ENCODE measurements around the gene GINM1. TPM values are rescaled to one million over a fixed set of nuclear protein-coding genes. Genes with fewer than 3 reads are reported as not detected.

The GINM1 gene
- total and polyA plus RNA-seq, 7 experiments from 2014 or later, result 14.4 to 27.3 (median 20.7) TPM

GRCh38 chr6:149563203-149563927 lies 2.8 kb upstream of the GINM1 start:
- Histone ChIP-seq H3K4me1 (ENCODE audit: control insufficient read depth in 2 of 2, insufficient read depth in 2 of 2, low read length in 2 of 2) (peaks cover 0 to 6% of the 10 kb centered on the region in 2 donors), H3K4me3 (ENCODE audit: low read length) (no peak overlapping the region), H3K27ac (ENCODE audit: low read depth, low read length) (no peak overlapping the region), H3K36me3 (ENCODE audit: control insufficient read depth in 2 of 3, insufficient read depth in 3 of 3, low read length in 3 of 3) (peaks cover 0 to 8% (median 0%) of the 10 kb centered on the region in 3 experiments), H3K27me3 (ENCODE audit: control insufficient read depth in 2 of 2, insufficient read depth in 2 of 2, low read length in 2 of 2) (no peaks in the 10 kb centered on the region), H3K9me3 (ENCODE audit: control insufficient read depth in 2 of 3, low read length in 3 of 3) (no peaks in the 10 kb centered on the region)
- DNase-seq (no peak), ATAC-seq (no peak)
- Mint-ChIP-seq H3K9me3 (peaks cover 0 to 1% (median 0%) of the 10 kb centered on the region in 11 donors), H3K36me3 (no peaks in the 10 kb centered on the region), H3K27me3 (peaks cover 0 to 25% (median 0%) of the 10 kb centered on the region in 5 donors), H3K4me3 (peak overlapping the region in 1 of 10 donors; percentile 32), H3K4me1 (peaks cover 3 to 26% (median 16%) of the 10 kb centered on the region in 7 donors), H3K27ac (peak overlapping the region in 1 of 9 donors; percentile 7)
- intact Hi-C loops (cut with micrococcal nuclease), result no loop called here
- CTCF ChIA-PET, result interaction anchor here (0.5 to 2.1 kb wide), 5 partner anchors 17 to 128 kb away, joined by 3 to 10 read pairs (median 3); partner anchors contain the start of gene PPIL4
- POLR2A ChIA-PET, result interaction anchor here (0.5 to 1.2 kb wide), 3 partner anchors 18 to 153 kb away, joined by 3 to 8 read pairs (median 3); partner anchors contain the start of gene PPIL4

- Histone ChIP-seq H3K4me3 (ENCODE audit: low read length) (no peak overlapping the region), H3K9me3 (ENCODE audit: control insufficient read depth in 2 of 3, low read length in 3 of 3) (no peaks in the 10 kb centered on the region), H3K27ac (ENCODE audit: low read depth, low read length) (no peak overlapping the region), H3K36me3 (ENCODE audit: control insufficient read depth in 2 of 3, insufficient read depth in 3 of 3, low read length in 3 of 3) (peaks cover 0 to 8% (median 0%) of the 10 kb centered on the region in 3 experiments), H3K4me1 (ENCODE audit: control insufficient read depth in 2 of 2, insufficient read depth in 2 of 2, low read length in 2 of 2) (peaks cover 0 to 6% of the 10 kb centered on the region in 2 donors), H3K27me3 (ENCODE audit: control insufficient read depth in 2 of 2, insufficient read depth in 2 of 2, low read length in 2 of 2) (no peaks in the 10 kb centered on the region)
- Mint-ChIP-seq H3K4me3 (peak overlapping the region in 1 of 10 donors; percentile 33), H3K27ac (peak overlapping the region in 2 of 9 donors; percentile 7 to 45), H3K4me1 (peaks cover 3 to 28% (median 18%) of the 10 kb centered on the region in 7 donors), H3K36me3 (no peaks in the 10 kb centered on the region), H3K27me3 (peaks cover 0 to 22% (median 0%) of the 10 kb centered on the region in 5 donors), H3K9me3 (peaks cover 0 to 1% (median 0%) of the 10 kb centered on the region in 11 donors)
- ChIA-PET CTCF (interaction anchor here (2.1 kb wide), 1 partner anchor 17 kb away, joined by 10 read pairs; the partner anchor contains the start of gene PPIL4), POLR2A (interaction anchor here (0.6 to 2.2 kb wide), 3 partner anchors 16 to 152 kb away, joined by 3 to 8 read pairs (median 7); partner anchors contain the start of gene PPIL4)
- ATAC-seq (no peak), DNase-seq (no peak)
- intact Hi-C loops (cut with micrococcal nuclease), result loop anchor here in 1 of 2 donors (2.0 kb wide), 1 partner anchor 79 kb away; the partner anchor contains the start of gene ZC3H12D
These were observed 2.2 kb upstream of the GINM1 start for GRCh38 chr6:149563928-149564325.

- Histone ChIP-seq H3K36me3 (ENCODE audit: control insufficient read depth in 2 of 3, insufficient read depth in 3 of 3, low read length in 3 of 3) (peaks cover 0 to 8% (median 0%) of the 10 kb centered on the region in 3 experiments), H3K9me3 (ENCODE audit: control insufficient read depth in 2 of 3, low read length in 3 of 3) (no peaks in the 10 kb centered on the region), H3K27me3 (ENCODE audit: control insufficient read depth in 2 of 2, insufficient read depth in 2 of 2, low read length in 2 of 2) (no peaks in the 10 kb centered on the region), H3K27ac (ENCODE audit: low read depth, low read length) (peak overlapping the region; percentile 95), H3K4me1 (ENCODE audit: control insufficient read depth in 2 of 2, insufficient read depth in 2 of 2, low read length in 2 of 2) (peaks cover 0 to 6% of the 10 kb centered on the region in 2 donors), H3K4me3 (ENCODE audit: low read length) (peak overlapping the region; percentile 89)
- Mint-ChIP-seq H3K4me1 (peaks cover 5 to 39% (median 24%) of the 10 kb centered on the region in 7 donors), H3K36me3 (no peaks in the 10 kb centered on the region), H3K27ac (peak overlapping the region in 8 of 9 donors; percentile 81 to 97 (median 90)), H3K9me3 (peaks cover 0 to 1% (median 0%) of the 10 kb centered on the region in 11 donors), H3K4me3 (peak overlapping the region; percentile 90 to 98 (median 93)), H3K27me3 (peaks cover 0 to 3% (median 0%) of the 10 kb centered on the region in 5 donors)
- ChIA-PET CTCF (no interaction called here), POLR2A (interaction anchor here (0.6 to 2.9 kb wide), 3 partner anchors 21 to 250 kb away, joined by 5 to 16 read pairs (median 13); partner anchors contain the start of genes LATS1 and PPIL4)
- ATAC-seq, result peak; percentile 22
- DNase-seq, result peak in 6 of 9 donors; percentile 33 to 55 (median 49)
- intact Hi-C loops (cut with micrococcal nuclease), result loop anchor here (1.0 to 5.0 kb wide), 15 partner anchors 16 to 1886 kb away; partner anchors contain the start of genes KATNA1 (in 2 of the 2), NUP43 (in 2 of the 2), PPIL4 (in 2 of the 2) and ZBTB2 (in 2 of the 2)
These were observed 427 bp downstream of the GINM1 start for GRCh38 chr6:149566410-149567193.

GRCh38 chr6:149567194-149567586 lies 1.0 kb downstream of the GINM1 start:
- ChIA-PET POLR2A (interaction anchor here (2.9 kb wide), 1 partner anchor 22 kb away, joined by 16 read pairs; the partner anchor contains the start of gene PPIL4), CTCF (no interaction called here)
- H3K27me3 ChIP-seq (ENCODE audit: control insufficient read depth in 2 of 2, insufficient read depth in 2 of 2, low read length in 2 of 2), result no peaks in the 10 kb centered on the region
- peaks cover 0 to 6% of the 10 kb centered on the region in 2 donors for H3K4me1 ChIP-seq (ENCODE audit: control insufficient read depth in 2 of 2, insufficient read depth in 2 of 2, low read length in 2 of 2)
- peaks cover 0 to 8% (median 0%) of the 10 kb centered on the region in 3 experiments for H3K36me3 ChIP-seq (ENCODE audit: control insufficient read depth in 2 of 3, insufficient read depth in 3 of 3, low read length in 3 of 3)
- peak overlapping the region; percentile 89 for H3K4me3 ChIP-seq (ENCODE audit: low read length)
- H3K27me3 Mint-ChIP-seq, result peaks cover 0 to 3% (median 0%) of the 10 kb centered on the region in 5 donors
- peak overlapping the region; percentile 95 for H3K27ac ChIP-seq (ENCODE audit: low read depth, low read length)
- intact Hi-C loops (cut with micrococcal nuclease), result loop anchor here (2.0 to 5.0 kb wide), 7 partner anchors 16 to 1885 kb away; partner anchors contain the start of genes ZBTB2 (in 2 of the 2), RMND1 (in 1 of the 2) and ULBP3 (in 1 of the 2)
- no peak for ATAC-seq
- no peaks in the 10 kb centered on the region for H3K9me3 ChIP-seq (ENCODE audit: control insufficient read depth in 2 of 3, low read length in 3 of 3)
- peaks cover 0 to 1% (median 0%) of the 10 kb centered on the region in 11 donors for H3K9me3 Mint-ChIP-seq
- peak overlapping the region; percentile 87 to 97 (median 93) for H3K4me3 Mint-ChIP-seq
- H3K27ac Mint-ChIP-seq, result peak overlapping the region in 8 of 9 donors; percentile 81 to 97 (median 90)
- no peaks in the 10 kb centered on the region for H3K36me3 Mint-ChIP-seq
- peaks cover 5 to 39% (median 25%) of the 10 kb centered on the region in 7 donors for H3K4me1 Mint-ChIP-seq
- DNase-seq, result peak in 1 of 9 donors; percentile 10

- ATAC-seq (no peak), DNase-seq (no peak)
- Histone ChIP-seq H3K9me3 (ENCODE audit: control insufficient read depth in 2 of 3, low read length in 3 of 3) (no peaks in the 10 kb centered on the region), H3K36me3 (ENCODE audit: control insufficient read depth in 2 of 3, insufficient read depth in 3 of 3, low read length in 3 of 3) (peaks cover 0 to 12% (median 0%) of the 10 kb centered on the region in 3 experiments), H3K27me3 (ENCODE audit: control insufficient read depth in 2 of 2, insufficient read depth in 2 of 2, low read length in 2 of 2) (no peaks in the 10 kb centered on the region), H3K4me1 (ENCODE audit: control insufficient read depth in 2 of 2, insufficient read depth in 2 of 2, low read length in 2 of 2) (peaks cover 0 to 6% of the 10 kb centered on the region in 2 donors), H3K4me3 (ENCODE audit: low read length) (no peak overlapping the region), H3K27ac (ENCODE audit: low read depth, low read length) (no peak overlapping the region)
- Mint-ChIP-seq H3K36me3 (no peaks in the 10 kb centered on the region), H3K27me3 (peaks cover 0 to 3% (median 0%) of the 10 kb centered on the region in 5 donors), H3K4me1 (peaks cover 5 to 39% (median 25%) of the 10 kb centered on the region in 7 donors), H3K9me3 (peaks cover 0 to 1% (median 0%) of the 10 kb centered on the region in 11 donors), H3K27ac (peak overlapping the region in 4 of 9 donors; percentile 28 to 78 (median 55)), H3K4me3 (peak overlapping the region; percentile 61 to 97 (median 92))
- ChIA-PET POLR2A (interaction anchor here (0.8 to 2.9 kb wide), 2 partner anchors 22 to 196 kb away, joined by 3 to 16 read pairs; partner anchors contain the start of gene PPIL4), CTCF (no interaction called here)
- intact Hi-C loops (cut with micrococcal nuclease), result loop anchor here (2.0 to 5.0 kb wide), 7 partner anchors 15 to 1884 kb away; partner anchors contain the start of genes ZBTB2 (in 2 of the 2), RMND1 (in 1 of the 2) and ULBP3 (in 1 of the 2)
These were observed 1.9 kb downstream of the GINM1 start for GRCh38 chr6:149567945-149568585.
